Nephron (organoid): ENCODE data around the gene HS3ST1.

ENCODE experiments used
- H3K27ac Mint-ChIP-seq, 3 experiments: 2 replicates each; pipeline ENCODE4 v1.8.0; 2020; ENCODE audit warnings: mixed read lengths in 3 of 3, mild to moderate bottlenecking in 2 of 3, moderate library complexity in 1 of 3
- H3K27me3 Mint-ChIP-seq: 2 replicates; pipeline ENCODE4 v1.8.0; 2021; ENCODE audit warnings: low read depth, mild to moderate bottlenecking, moderate library complexity, mixed read lengths
- H3K36me3 Mint-ChIP-seq: 2 replicates; pipeline ENCODE4 v1.8.0; 2020; ENCODE audit warnings: low read depth, mixed read lengths
- H3K4me1 Mint-ChIP-seq: 2 replicates; pipeline ENCODE4 v1.8.0; 2020; ENCODE audit warnings: mixed read lengths
- H3K4me3 Mint-ChIP-seq, 3 experiments: 2 replicates each; pipeline ENCODE4 v1.8.0; 2020; ENCODE audit warnings: mild to moderate bottlenecking in 3 of 3, mixed read lengths in 3 of 3, moderate library complexity in 2 of 3
- H3K9me3 Mint-ChIP-seq: 2 replicates; pipeline ENCODE4 v1.8.0; 2020; ENCODE audit warnings: mixed read lengths
- TF ChIP-seq, protein P1 (sequence below), 3 experiments: fragments of 200-600 bp; sonication (generic); IDR thresholded peaks; one replicate each; pipeline ENCODE4 v1.5.0; 2021; ENCODE audit warnings: antibody characterized with exemption in 3 of 3; ENCODE audit not compliant: unreplicated experiment in 3 of 3

HS3ST1 gene

GRCh38 chr4:11455201-11455835, 26.6 kb upstream of the HS3ST1 start:
- TF ChIP-seq, protein P1, sequence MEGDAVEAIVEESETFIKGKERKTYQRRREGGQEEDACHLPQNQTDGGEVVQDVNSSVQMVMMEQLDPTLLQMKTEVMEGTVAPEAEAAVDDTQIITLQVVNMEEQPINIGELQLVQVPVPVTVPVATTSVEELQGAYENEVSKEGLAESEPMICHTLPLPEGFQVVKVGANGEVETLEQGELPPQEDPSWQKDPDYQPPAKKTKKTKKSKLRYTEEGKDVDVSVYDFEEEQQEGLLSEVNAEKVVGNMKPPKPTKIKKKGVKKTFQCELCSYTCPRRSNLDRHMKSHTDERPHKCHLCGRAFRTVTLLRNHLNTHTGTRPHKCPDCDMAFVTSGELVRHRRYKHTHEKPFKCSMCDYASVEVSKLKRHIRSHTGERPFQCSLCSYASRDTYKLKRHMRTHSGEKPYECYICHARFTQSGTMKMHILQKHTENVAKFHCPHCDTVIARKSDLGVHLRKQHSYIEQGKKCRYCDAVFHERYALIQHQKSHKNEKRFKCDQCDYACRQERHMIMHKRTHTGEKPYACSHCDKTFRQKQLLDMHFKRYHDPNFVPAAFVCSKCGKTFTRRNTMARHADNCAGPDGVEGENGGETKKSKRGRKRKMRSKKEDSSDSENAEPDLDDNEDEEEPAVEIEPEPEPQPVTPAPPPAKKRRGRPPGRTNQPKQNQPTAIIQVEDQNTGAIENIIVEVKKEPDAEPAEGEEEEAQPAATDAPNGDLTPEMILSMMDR (IDR thresholded peaks at IDR 0.05; ENCODE audit: unreplicated experiment in 3 of 3) = no peak
- Mint-ChIP-seq H3K4me1 (no peaks in the 10 kb centered on the region), H3K27me3 (no peaks in the 10 kb centered on the region), H3K27ac (no peak overlapping the region), H3K9me3 (peaks cover 4% of the 10 kb centered on the region), H3K36me3 (no peaks in the 10 kb centered on the region), H3K4me3 (no peak overlapping the region)

GRCh38 chr4:11451716-11452115, 23.0 kb upstream of the HS3ST1 start:
- H3K36me3 Mint-ChIP-seq = no peaks in the 10 kb centered on the region
- H3K27me3 Mint-ChIP-seq = peaks cover 4% of the 10 kb centered on the region
- no peak overlapping the region for H3K4me3 Mint-ChIP-seq
- TF ChIP-seq, protein P1 (IDR thresholded peaks at IDR 0.05; ENCODE audit: unreplicated experiment in 3 of 3) = no peak
- H3K4me1 Mint-ChIP-seq = no peaks in the 10 kb centered on the region
- no peaks in the 10 kb centered on the region for H3K9me3 Mint-ChIP-seq
- no peak overlapping the region for H3K27ac Mint-ChIP-seq

DNA sequence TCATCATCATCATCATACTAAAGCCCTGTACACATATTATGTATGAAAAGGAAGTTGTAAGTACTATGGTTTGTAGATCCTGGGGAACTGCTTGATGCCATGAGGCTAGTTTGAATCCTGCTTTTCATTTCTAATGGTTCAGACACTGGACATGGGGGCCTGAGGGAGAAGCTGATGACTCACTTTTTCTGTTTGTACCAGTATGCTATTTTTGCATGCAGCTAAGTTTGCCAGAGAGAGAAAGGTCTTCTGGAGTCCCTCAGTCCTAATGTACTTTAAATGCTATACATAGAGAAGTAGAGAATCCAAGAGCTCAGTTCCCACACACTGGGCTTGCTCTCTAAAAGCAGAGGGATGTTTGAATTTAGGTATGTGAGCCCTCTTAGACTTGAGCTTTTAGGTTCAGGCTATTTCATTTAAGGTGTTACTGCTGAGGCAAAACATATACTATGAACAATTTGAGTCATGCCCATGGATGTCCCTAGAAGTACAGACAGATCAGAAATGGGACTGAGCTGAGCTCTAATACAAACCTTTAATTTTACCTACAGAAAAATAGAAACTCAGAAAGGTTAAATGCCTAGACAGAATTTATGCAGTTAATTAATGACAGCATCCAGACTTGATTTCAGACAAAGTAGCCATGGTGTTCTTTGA, 17.6 kb upstream of the HS3ST1 start:
- Mint-ChIP-seq H3K27me3 (peaks cover 7% of the 10 kb centered on the region), H3K27ac (no peak overlapping the region), H3K4me3 (no peak overlapping the region), H3K9me3 (no peaks in the 10 kb centered on the region), H3K36me3 (no peaks in the 10 kb centered on the region), H3K4me1 (no peaks in the 10 kb centered on the region)
- TF ChIP-seq, protein P1 (IDR thresholded peaks at IDR 0.05; ENCODE audit: unreplicated experiment in 3 of 3) = no peak

- H3K4me3 Mint-ChIP-seq = no peak overlapping the region
- peaks cover 3% of the 10 kb centered on the region for H3K27me3 Mint-ChIP-seq
- TF ChIP-seq, protein P1 (IDR thresholded peaks at IDR 0.05; ENCODE audit: unreplicated experiment in 3 of 3) = no peak
- no peaks in the 10 kb centered on the region for H3K9me3 Mint-ChIP-seq
- H3K27ac Mint-ChIP-seq = no peak overlapping the region
- no peaks in the 10 kb centered on the region for H3K4me1 Mint-ChIP-seq
- no peaks in the 10 kb centered on the region for H3K36me3 Mint-ChIP-seq
Measured at GRCh38 chr4:11441194-11441556, 12.5 kb upstream of the HS3ST1 start.

- Mint-ChIP-seq H3K27ac (no peak overlapping the region), H3K9me3 (no peaks in the 10 kb centered on the region), H3K4me3 (no peak overlapping the region), H3K27me3 (peaks cover 3% of the 10 kb centered on the region), H3K4me1 (no peaks in the 10 kb centered on the region), H3K36me3 (no peaks in the 10 kb centered on the region)
- TF ChIP-seq, protein P1 (IDR thresholded peaks at IDR 0.05; ENCODE audit: unreplicated experiment in 3 of 3) = no peak
Measured at GRCh38 chr4:11440481-11441193, 11.9 kb upstream of the HS3ST1 start.
